AG04450 (cell line): ENCODE results near the gene CCNE1. TPM values are rescaled to one million over a fixed set of nuclear protein-coding genes. Genes with fewer than 3 reads are reported as not detected.

ENCODE experiments used
- CTCF ChIA-PET: fragments of 300-600, 350-600 bp; formaldehyde crosslinking; extraction: SDS; loops from one replicate; lab custom pipeline; 2022; ENCODE audit warnings: antibody characterized with exemption, inconsistent platforms; lab: Charles Lee
- POLR2A ChIA-PET: fragments of 350-600 bp; formaldehyde crosslinking; extraction: SDS; loops from one replicate; lab custom pipeline; 2021; ENCODE audit warnings: antibody characterized with exemption, inconsistent platforms; lab: Yijun Ruan, JAX
- DNase-seq: peaks from one replicate; pipeline ENCODE4 v3.0.0-alpha.2; 2011; ENCODE audit warnings: low read depth, low spot score
- H3K27ac ChIP-seq: one replicate; pipeline ENCODE4 v1.5.1; 2012; ENCODE audit warnings: low read depth, low read length, control low read depth
- H3K27me3 ChIP-seq: one replicate; pipeline ENCODE4 v1.6.0; 2012; ENCODE audit warnings: low read length; ENCODE audit not compliant: control insufficient read depth, insufficient read depth
- H3K4me3 ChIP-seq: 2 replicates; pipeline ENCODE4 v1.5.1; 2011; ENCODE audit warnings: mild to moderate bottlenecking, low read depth, low read length, control low read depth
- H3K9me3 ChIP-seq: 2 replicates; pipeline ENCODE4 v1.5.1; 2012; ENCODE audit warnings: low read length; ENCODE audit not compliant: control insufficient read depth, insufficient read depth
- CTCF ChIP-seq: IDR thresholded peaks from 2 replicates; pipeline ENCODE4 v1.5.1; 2011; ENCODE audit warnings: low read depth, low read length, control low read depth, inconsistent platforms
- polyA plus RNA-seq: library from polyadenylated mRNA; depleted of rRNA; stranded (reverse); fragments of >200 nt; gene quantifications from 2 replicates; pipeline ENCODE4 v1.2.3, GENCODE V29; 2011

The CCNE1 gene
- polyA plus RNA-seq, 1 experiment, result 4.8 TPM

- POLR2A ChIA-PET, result no interaction called here
Measured at GRCh38 chr19:29861574-29861973, 49.8 kb downstream of the CCNE1 start.

GRCh38 chr19:29866011-29866410 lies 54.2 kb downstream of the CCNE1 start:
- Histone ChIP-seq H3K9me3 (no peaks in the 10 kb centered on the region), H3K27me3 (no peaks in the 10 kb centered on the region), H3K4me3 (no peak overlapping the region), H3K27ac (no peak overlapping the region)
- ChIA-PET POLR2A (no interaction called here), CTCF (interaction anchor here (0.7 kb wide), 1 partner anchor 11 kb away, joined by 3 read pairs; no protein-coding TSS in a partner anchor)
- DNase-seq, result no peak
- no peak for TF ChIP-seq CTCF

More at GRCh38 chr19:29861574-29861973, 49.8 kb downstream of the CCNE1 start:
- Histone ChIP-seq H3K4me3 (no peak overlapping the region), H3K9me3 (no peaks in the 10 kb centered on the region), H3K27me3 (no peaks in the 10 kb centered on the region), H3K27ac (no peak overlapping the region)
- TF ChIP-seq CTCF, result no peak
- no peak for DNase-seq
- CTCF ChIA-PET, result interaction anchor here (1.0 kb wide), 1 partner anchor 105 kb away, joined by 3 read pairs; no protein-coding TSS in a partner anchor

GRCh38 chr19:29867984-29868383 lies 56.2 kb downstream of the CCNE1 start:
- POLR2A ChIA-PET, result no interaction called here
- H3K27ac ChIP-seq, result no peak overlapping the region
- H3K27me3 ChIP-seq, result peaks cover 2% of the 10 kb centered on the region
- H3K4me3 ChIP-seq, result no peak overlapping the region
- TF ChIP-seq CTCF, result no peak
- CTCF ChIA-PET, result interaction anchor here (1.5 kb wide), 1 partner anchor 151 kb away, joined by 4 read pairs; no protein-coding TSS in a partner anchor
- no peak for DNase-seq
- H3K9me3 ChIP-seq, result no peaks in the 10 kb centered on the region

GRCh38 chr19:29871143-29871542 lies 59.4 kb downstream of the CCNE1 start:
- DNase-seq, result no peak
- TF ChIP-seq CTCF, result no peak
- ChIA-PET CTCF (interaction anchor here (5.5 to 6.4 kb wide), 2 partner anchors 111 to 141 kb away, joined by 51 to 55 read pairs; no protein-coding TSS in a partner anchor), POLR2A (no interaction called here)
- Histone ChIP-seq H3K9me3 (no peaks in the 10 kb centered on the region), H3K27ac (no peak overlapping the region), H3K4me3 (no peak overlapping the region), H3K27me3 (peaks cover 4% of the 10 kb centered on the region)

GRCh38 chr19:29872224-29872731 lies 60.5 kb downstream of the CCNE1 start:
- Histone ChIP-seq H3K27me3 (peaks cover 4% of the 10 kb centered on the region), H3K4me3 (no peak overlapping the region), H3K27ac (no peak overlapping the region), H3K9me3 (no peaks in the 10 kb centered on the region)
- TF ChIP-seq CTCF, result no peak
- CTCF ChIA-PET, result interaction anchor here (0.5 to 6.4 kb wide), 11 partner anchors 14 to 236 kb away, joined by 3 to 55 read pairs (median 5); no protein-coding TSS in a partner anchor
- no peak for DNase-seq
- POLR2A ChIA-PET, result no interaction called here
